LNCaP clone FGC (cell line): ENCODE results near the gene KIAA0232.
"Not testable (repeated sequence)": the region's sequence is repeated elsewhere in the genome, so short reads cannot be mapped to it uniquely, and the experiment has no call there.

ENCODE experiments used
- DNase-seq: peaks from one replicate; pipeline ENCODE4 v3.0.0-alpha.2; 2011; ENCODE audit warnings: low read depth
- H3K4me3 ChIP-seq: 2 replicates; pipeline ENCODE4 v1.5.1; 2011; ENCODE audit warnings: mild to moderate bottlenecking, low read depth, low read length, control low read depth
- TF ChIP-seq, protein P1 (sequence below): IDR thresholded peaks from 2 replicates; pipeline ENCODE4 v1.5.1; 2012; ENCODE audit warnings: mild to moderate bottlenecking; ENCODE audit not compliant: control insufficient read depth, insufficient read depth; ENCODE audit errors: extremely low read depth

Gene KIAA0232

DNA sequence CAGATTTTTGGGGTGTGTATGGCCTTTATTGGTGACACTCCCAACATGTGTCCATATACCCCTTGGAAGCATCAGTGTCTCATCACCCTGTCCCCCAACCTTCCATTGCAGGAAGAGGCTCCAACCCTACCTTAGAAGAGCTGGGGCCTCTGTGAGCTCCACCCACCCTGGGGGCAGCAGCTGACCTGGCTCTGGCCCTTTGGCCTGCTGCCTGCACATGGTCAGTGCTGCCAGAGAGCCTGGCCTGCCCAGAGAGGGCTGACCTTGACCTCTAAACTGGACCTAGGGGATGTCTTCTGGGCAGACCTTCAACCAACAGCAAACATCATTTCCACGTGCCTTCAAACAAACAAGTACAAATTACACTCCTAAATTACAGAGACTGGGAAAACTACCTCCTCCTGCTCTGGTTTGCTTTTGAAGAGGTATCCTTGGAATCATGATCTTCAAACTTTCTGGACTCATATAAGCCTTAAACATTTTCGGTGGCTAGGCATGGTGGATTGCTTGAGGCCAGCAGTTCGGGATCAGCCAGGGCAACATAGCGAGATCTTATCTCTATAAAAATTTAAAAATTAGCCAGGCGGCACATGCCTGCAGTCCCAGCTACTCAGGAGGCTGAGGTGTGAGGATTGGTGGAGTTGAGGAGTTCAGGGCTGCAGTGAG, 27.3 kb upstream of the KIAA0232 start:
- no peak overlapping the region for H3K4me3 ChIP-seq
- DNase-seq: no peak
- TF ChIP-seq, protein P1, sequence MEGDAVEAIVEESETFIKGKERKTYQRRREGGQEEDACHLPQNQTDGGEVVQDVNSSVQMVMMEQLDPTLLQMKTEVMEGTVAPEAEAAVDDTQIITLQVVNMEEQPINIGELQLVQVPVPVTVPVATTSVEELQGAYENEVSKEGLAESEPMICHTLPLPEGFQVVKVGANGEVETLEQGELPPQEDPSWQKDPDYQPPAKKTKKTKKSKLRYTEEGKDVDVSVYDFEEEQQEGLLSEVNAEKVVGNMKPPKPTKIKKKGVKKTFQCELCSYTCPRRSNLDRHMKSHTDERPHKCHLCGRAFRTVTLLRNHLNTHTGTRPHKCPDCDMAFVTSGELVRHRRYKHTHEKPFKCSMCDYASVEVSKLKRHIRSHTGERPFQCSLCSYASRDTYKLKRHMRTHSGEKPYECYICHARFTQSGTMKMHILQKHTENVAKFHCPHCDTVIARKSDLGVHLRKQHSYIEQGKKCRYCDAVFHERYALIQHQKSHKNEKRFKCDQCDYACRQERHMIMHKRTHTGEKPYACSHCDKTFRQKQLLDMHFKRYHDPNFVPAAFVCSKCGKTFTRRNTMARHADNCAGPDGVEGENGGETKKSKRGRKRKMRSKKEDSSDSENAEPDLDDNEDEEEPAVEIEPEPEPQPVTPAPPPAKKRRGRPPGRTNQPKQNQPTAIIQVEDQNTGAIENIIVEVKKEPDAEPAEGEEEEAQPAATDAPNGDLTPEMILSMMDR: no peak

- not testable (repeated sequence) for DNase-seq, H3K4me3 ChIP-seq
Observed at GRCh38 chr4:6756345-6756744, 26.2 kb upstream of the KIAA0232 start.

DNA sequence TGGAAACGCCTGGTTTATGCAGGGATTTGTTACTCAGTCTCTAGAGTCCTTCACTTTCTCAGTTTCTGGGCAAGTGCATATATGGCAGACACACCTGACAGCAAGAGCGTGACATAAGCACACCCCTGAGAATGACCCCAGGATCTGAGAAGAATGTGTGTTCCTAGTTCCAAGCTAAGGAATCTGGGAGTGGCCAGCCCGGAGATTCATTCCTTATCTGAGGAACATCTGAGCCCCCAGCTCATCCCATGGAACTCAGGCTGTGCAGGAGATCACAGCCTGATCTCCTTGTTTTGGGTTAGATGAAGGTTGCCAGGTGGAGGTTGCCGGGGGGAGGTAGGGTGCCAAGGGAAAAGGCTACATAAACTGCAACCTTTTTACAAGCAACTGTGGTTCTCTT, 23.8 kb upstream of the KIAA0232 start:
- no peak overlapping the region for H3K4me3 ChIP-seq
- TF ChIP-seq, protein P1: no peak
- DNase-seq: no peak

- TF ChIP-seq, protein P1: no peak
- DNase-seq: no peak
- no peak overlapping the region for H3K4me3 ChIP-seq
Observed at GRCh38 chr4:6760865-6761264, 21.7 kb upstream of the KIAA0232 start.

DNA sequence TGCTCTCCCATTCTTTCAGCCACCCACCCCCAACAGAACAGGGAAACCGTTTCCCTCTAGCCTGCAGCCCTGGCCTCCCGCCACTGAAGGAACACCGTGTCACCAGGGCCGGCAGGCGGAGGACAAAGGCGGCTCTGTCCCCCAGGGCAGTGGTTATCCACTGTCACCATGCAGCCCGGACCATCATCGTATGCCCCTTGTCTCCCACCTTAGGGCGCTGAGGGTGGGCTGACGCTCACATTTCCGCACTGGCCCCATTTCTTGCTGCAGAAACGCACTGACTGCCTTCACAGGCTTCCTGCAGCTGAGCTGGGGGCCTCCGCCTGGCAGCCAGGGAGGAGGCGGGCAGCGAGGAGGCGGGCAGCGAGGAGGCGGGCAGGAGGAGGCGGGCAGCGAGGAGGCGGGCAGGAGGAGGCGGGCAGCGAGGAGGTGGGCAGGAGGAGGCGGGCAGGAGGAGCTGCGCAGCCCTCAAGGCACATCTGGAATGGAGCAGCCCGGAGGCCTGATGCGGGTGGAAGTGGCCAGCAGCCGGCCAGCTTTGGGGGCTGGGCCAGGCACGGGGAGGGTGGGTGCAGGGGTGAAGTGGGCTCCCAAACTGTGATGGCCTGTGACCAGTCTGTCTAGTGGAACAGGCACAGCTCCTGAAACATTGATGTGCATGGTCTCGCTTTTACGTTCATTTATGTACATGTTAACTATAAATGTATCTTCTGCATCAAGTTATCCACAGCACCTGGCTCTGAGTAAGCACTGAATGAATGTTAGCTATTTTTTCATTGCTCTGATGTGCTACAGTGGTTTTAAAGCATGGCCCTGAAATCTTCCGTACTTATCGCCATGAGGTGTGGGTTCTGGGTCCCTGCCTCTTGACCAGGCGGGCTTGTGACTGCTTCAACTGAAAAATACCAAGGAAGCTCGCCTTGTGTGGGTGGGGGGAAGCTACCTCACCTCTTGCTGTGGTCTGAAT, 20.6 kb upstream of the KIAA0232 start:
- H3K4me3 ChIP-seq: no peak overlapping the region
- DNase-seq: no peak
- TF ChIP-seq, protein P1: no peak

DNA sequence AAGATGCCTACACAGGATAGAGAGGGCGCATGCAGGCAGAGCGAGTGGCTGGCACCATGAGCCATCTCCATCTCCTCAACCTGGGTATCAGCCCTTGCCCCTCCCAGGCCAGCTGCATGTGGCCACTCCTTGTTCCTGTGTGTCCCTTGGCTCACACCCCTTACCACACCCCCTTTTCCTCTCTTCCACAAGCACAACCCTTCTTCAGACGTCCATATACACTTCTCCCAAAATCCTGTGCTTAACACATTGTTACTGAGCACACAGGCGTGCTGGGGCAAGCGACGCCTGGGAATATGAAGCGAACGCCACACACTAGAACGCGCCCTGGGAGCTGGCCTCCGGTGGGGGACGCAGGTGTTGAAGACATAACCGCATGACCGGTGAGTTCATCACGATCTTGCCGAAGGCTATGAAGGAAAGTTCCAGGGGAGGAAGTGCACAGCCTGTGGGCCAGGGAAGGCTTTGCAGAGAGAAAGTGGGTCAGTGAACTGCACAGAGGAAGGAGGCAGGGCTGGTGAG, 19.1 kb upstream of the KIAA0232 start:
- DNase-seq: no peak
- no peak overlapping the region for H3K4me3 ChIP-seq
- TF ChIP-seq, protein P1: no peak

- H3K4me3 ChIP-seq: no peak overlapping the region
- TF ChIP-seq, protein P1: no peak
- DNase-seq: no peak
Observed at GRCh38 chr4:6764976-6765620, 17.4 kb upstream of the KIAA0232 start.
